HG02763 (cell line): Measurements from ENCODE around the gene DIP2C.
"Not testable (repeated sequence)": the region's sequence is repeated elsewhere in the genome, so short reads cannot be mapped to it uniquely, and the experiment has no call there.

Source experiments
- ATAC-seq: cut with Tn5 transposase; IDR thresholded peaks from one replicate; pipeline ENCODE4 v1.9.1; 2021; ENCODE audit warnings: mild to moderate bottlenecking, moderate library complexity; ENCODE audit not compliant: unreplicated experiment

DIP2C gene

GRCh38 chr10:689452-690371 lies at the start of gene DIP2C:
Gene DIP2C (minus strand): TSS chr10:689668. CDS start chr10:689578, 90 bp downstream.
- ATAC-seq: no peak

- ATAC-seq: no peak
Observed at GRCh38 chr10:734481-734880, 45.0 kb upstream of the DIP2C start.

GRCh38 chr10:733086-733485 lies 43.6 kb upstream of the DIP2C start:
- ATAC-seq: no peak

GRCh38 chr10:729213-729612 lies 39.7 kb upstream of the DIP2C start:
- no peak for ATAC-seq

GRCh38 chr10:728603-729002 lies 39.1 kb upstream of the DIP2C start:
- no peak for ATAC-seq

- ATAC-seq: no peak
Observed at GRCh38 chr10:727162-727790, 37.8 kb upstream of the DIP2C start.

GRCh38 chr10:725786-726185 lies 36.3 kb upstream of the DIP2C start:
- no peak for ATAC-seq

- no peak for ATAC-seq
Observed at GRCh38 chr10:725302-725701, 35.8 kb upstream of the DIP2C start.

GRCh38 chr10:723973-724372 lies 34.5 kb upstream of the DIP2C start:
- ATAC-seq: no peak

- no peak for ATAC-seq
Observed at GRCh38 chr10:722281-723060, 33.0 kb upstream of the DIP2C start.

- ATAC-seq: no peak
Observed at GRCh38 chr10:718143-718700, 28.8 kb upstream of the DIP2C start.

- ATAC-seq: no peak
Observed at GRCh38 chr10:717458-717857, 28.0 kb upstream of the DIP2C start.

GRCh38 chr10:716821-717220 lies 27.4 kb upstream of the DIP2C start:
- ATAC-seq: no peak

GRCh38 chr10:714214-714613 lies 24.7 kb upstream of the DIP2C start:
- no peak for ATAC-seq

- no peak for ATAC-seq
Observed at GRCh38 chr10:712575-712974, 23.1 kb upstream of the DIP2C start.

GRCh38 chr10:712089-712488 lies 22.6 kb upstream of the DIP2C start:
- ATAC-seq: no peak

GRCh38 chr10:707861-708260 lies 18.4 kb upstream of the DIP2C start:
- ATAC-seq: no peak

- no peak for ATAC-seq
Observed at GRCh38 chr10:707456-707855, 18.0 kb upstream of the DIP2C start.

GRCh38 chr10:703118-703517 lies 13.7 kb upstream of the DIP2C start:
- ATAC-seq: no peak

- ATAC-seq: not testable (repeated sequence)
Observed at GRCh38 chr10:700183-700582, 10.7 kb upstream of the DIP2C start.
